HG03066 (cell line): Measurements from ENCODE around the gene KPNA2.
"Not testable (repeated sequence)": the region's sequence is repeated elsewhere in the genome, so short reads cannot be mapped to it uniquely, and the experiment has no call there.

ENCODE experiments used
- ATAC-seq: cut with Tn5 transposase; IDR thresholded peaks from one replicate; pipeline ENCODE4 v1.9.1; 2021; ENCODE audit warnings: low read depth; ENCODE audit not compliant: unreplicated experiment

Gene KPNA2

DNA sequence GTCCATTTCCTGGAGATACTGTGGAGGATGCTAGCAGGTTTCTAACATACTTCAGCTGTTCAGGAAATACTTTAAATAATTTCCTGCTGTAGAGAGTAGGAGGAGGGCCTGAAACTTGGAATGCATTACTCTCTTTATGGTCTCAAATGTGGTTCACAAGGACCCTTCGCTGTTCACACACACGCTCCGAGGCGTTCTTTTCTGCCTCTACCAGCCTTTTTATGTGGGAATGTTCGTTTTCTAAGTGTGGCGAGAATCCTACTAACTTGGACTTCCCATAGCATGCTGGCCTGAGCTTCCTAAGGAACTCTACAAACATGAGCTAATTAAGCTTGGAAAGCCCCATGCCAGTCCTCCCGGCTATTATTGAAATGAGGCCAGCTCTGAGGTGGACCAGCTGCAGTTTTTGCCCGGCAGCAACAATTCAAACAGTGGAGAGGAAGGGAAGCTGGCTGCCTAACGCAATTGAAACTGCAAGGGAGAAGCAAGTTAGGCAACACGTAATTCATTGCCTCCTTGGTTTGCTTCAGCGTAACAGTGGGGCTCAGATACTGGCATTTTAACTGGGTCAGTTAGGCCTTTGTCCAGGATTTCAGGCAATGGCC, 18.9 kb downstream of the KPNA2 start:
- ATAC-seq, result no peak

DNA sequence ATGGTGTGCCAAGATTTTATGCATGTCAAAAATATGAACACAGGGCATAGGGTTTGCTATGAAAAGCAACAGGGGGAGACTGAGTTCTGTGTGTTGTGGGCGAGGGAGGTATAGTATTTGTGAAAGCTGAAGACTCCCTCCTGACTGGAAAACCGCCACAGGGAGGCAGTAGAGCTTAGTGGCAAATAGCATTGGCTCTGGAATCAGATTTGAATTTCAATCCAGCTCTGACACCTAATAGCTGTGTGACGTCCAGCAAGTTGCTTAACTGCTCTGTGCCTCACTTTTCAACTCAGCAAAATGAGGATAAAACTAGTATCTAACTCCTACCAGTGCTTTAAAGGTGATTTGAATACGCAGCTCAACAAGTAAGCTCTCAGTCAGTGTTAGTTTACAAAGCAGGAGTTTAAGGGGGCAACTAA, 22.0 kb downstream of the KPNA2 start:
- no peak for ATAC-seq

DNA sequence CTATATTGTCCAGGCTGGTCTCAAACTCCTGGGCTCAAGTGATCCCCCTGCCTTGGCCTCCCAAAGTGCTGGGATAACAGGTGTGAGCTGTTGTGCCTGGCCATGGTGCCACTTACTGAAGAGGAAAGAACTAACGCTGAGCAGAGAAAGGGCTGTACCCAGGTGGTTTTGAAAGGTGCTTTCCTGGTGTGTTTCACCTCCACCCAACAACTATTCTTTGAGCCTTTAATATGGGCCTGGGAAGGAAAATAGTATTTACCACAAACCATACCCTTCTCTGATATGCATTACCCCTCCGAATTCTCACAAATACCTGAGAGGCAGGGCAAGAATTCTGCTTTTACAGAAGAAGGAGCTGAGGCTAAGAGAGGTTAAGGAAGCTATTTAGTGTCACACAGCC, 24.8 kb downstream of the KPNA2 start:
- ATAC-seq, result no peak

DNA sequence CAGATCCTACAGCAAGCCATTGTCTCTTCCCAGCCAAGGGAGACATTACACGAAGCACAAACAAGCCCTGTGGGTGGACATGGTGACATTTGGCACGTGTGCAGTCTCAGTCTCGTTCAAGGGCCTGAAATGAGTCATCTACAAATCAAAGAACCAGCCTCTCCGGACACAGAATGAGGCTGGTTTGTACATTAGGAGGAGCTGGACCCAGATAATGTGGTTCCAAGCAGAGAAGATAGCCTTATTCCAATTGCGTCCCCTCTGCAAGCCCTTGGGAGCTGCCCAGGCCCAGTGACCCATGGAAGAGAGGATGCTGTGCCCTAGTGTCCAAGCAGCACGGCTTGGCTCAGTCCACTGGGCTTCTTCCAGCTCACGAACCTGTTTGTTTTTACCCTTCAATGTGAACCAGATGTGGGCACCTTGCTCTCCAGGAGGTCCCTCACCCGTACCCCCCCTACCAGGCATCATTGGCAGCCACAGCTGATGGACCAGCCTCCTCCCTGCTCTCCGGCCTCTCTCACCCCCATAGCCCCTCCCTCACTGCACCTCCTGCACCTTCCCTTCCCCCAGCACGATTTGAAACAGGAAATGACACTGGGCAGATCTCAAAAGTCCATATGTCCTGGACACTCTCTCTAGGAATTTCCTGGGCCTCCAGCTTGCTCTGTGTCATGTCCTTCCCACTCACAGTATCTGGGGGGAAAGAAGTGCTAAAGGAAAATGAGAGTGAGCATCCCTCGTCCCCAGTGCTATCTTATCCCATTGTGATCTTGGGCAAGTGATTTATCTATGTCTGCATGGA, 26.2 kb downstream of the KPNA2 start:
- ATAC-seq, result no peak

DNA sequence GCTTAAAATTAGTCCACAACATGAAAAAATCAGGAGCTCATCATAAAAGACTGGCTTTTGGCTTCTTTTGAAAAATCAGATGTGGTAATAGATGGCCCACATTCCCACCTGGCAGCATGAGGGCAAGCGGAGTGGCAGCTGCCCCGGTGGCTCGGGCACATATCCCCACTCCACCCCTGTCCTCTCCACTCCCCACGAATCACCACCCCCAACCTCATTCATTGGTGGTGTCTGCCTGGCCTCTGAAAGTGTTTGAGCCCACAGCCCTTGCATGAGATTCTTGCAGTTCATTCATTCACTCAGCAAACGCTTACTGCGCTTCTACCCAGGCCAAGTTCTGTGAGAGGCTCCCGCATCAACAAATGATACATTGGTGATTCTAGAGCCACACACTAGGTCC, 29.8 kb downstream of the KPNA2 start:
- not testable (repeated sequence) for ATAC-seq

DNA sequence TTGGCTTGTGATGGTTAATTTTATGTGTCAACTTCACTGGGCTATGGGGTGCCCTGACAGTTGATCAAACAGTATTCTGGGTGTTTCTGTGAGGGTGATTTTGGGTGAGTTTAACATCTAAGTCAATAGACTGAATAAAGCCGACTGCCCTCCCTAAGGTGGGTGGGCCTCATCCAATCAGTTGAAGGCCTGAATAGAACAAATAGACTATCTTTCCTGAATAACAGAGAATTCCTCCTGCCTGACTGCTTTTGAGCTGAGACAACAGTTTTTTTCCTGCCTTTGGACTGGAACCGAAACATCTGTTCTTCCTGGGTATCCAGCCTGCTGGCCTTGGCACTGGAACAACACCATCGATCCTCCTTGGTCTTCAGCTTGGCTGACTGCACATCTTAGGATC, 33.0 kb downstream of the KPNA2 start:
- ATAC-seq, result not testable (repeated sequence)

DNA sequence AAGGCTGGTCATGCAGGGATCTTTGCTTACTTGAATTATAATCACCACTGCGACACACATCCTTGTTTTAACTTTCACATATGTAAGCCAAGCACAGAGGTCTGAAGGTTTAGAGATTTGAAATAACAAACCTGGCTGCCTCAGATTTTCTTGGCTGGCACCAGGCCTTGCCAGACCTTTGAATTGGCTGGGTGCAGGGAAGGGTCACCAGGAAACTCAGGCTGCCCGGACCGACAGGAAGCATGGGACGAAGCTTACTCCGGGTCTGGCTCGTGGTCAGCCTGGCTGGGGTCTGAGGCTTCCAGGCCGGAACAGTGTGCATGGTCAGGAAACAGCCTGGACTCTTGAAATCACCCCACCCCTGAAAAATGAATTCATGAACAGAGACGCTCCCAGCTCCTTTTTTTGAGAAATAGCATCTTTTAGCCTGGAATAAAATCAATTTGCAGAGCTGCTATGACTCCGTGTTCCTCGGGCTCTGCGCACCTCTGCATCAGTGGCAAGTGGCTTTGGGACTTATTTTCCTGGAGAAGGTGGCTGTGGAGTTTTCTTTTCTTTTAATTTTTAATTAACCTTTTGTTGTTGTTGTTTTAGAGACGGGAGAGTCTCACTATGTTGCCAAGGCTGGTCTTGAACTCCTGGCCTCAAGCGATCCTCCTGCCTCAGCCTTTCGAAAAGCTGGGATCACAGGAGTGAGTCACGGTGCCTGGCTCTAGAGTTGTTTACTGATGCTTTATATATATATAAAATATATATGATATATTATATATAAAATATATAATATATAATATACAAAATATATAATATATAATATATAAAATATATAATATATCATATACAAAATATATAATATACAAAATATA, 35.3 kb downstream of the KPNA2 start:
- not testable (repeated sequence) for ATAC-seq

DNA sequence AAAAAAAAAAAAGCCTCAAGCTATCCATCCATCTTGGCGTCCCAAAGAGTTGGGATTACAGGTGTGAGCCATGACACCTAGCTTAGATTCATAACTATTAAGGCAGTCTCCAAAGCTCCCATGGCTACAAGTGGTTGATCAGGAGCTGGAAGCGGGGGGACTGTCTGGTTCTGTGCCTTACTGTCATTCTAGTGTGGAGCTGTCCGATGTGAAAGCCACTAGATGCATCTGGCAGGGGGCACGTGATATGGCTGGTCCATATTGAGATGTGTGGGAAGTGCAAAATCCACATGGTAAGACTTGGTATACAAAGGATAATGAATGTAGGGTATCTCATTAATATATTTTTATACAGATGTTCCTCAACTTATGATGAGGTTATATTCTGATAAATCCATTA, 38.7 kb downstream of the KPNA2 start:
- no peak for ATAC-seq

DNA sequence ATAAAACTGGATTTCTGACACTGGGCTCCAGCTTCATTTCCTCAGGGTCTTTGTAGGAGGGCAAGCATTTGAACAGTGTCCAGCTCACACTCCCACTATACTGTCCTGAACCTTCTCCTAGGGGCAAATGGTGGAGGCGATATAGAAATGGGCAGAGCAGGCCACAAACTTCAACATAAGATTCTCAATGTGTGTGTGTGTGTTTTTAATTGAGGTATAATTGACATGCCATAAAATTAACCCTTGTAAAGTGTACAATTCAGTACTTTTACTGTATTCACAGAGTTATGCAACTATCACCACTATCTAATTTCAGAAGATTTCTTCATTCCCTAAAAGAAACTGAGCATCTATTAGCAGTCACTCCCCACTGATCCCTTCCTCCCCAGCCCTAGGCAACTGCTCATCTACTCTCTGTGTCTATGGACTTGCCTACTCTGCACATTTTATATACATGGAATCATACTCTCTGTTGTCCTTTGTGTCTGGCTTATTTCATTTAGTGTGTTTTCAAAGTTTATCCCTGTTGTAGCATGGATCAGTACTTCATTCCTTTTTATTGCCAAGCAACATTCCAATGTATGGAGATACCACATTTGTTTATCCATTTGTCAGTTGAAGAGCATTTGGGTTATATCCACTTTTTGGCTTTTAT, 40.5 kb downstream of the KPNA2 start:
- ATAC-seq, result not testable (repeated sequence)

DNA sequence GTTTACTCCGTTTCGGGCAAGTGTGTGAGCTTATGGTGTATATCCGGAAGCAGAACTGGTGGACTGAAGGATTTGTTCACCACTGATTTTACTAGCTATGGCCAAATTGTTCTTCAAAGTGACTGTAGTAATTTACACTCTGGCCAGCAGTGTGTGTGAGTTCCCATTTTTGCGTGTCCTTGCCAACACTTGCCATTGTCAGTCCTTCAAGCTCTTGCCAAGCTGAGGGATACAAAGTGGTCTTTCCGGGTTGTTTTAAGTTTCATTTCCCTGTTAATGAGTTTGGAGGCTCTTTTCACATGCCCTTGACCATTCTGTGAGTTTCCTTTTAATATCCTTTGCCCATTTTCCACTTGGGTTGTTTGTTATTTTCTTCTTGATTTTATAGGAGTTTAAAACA, 42.0 kb downstream of the KPNA2 start:
- ATAC-seq, result not testable (repeated sequence)

DNA sequence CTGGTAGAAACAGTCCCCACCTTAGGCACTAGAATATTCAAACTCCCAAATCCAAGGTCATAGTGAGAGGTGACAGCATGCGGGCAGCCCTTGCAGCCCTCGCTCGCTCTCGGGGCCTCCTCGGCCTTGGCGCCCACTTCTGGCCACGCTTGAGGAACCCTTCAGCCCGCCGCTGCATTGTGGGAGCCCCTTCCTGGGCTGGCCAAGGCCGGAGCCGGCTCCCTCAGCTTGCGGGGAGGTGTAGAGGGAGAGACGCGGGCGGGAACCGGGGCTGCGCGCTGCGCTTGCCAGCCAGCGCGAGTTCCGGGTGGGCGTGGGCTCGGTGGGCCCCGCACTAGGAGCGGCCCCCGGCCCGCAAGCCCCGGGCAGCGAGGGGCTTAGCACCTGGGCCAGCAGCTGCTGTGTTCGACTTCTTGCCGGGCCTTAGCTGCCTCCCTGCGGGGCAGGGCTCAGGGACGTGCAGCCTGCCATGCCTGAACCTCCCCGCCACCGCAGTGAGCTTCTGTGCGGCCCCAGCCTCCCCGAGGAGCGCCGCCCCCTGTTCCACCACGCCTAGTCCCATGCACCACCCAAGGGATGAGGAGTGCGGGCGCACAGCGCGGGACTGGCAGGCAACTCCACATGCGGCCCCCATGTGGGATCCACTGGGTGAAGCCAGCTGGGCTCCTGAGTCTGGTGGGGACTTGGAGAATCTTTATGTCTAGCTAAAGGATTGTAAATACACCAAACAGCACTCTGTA, 45.0 kb downstream of the KPNA2 start:
- ATAC-seq, result no peak

DNA sequence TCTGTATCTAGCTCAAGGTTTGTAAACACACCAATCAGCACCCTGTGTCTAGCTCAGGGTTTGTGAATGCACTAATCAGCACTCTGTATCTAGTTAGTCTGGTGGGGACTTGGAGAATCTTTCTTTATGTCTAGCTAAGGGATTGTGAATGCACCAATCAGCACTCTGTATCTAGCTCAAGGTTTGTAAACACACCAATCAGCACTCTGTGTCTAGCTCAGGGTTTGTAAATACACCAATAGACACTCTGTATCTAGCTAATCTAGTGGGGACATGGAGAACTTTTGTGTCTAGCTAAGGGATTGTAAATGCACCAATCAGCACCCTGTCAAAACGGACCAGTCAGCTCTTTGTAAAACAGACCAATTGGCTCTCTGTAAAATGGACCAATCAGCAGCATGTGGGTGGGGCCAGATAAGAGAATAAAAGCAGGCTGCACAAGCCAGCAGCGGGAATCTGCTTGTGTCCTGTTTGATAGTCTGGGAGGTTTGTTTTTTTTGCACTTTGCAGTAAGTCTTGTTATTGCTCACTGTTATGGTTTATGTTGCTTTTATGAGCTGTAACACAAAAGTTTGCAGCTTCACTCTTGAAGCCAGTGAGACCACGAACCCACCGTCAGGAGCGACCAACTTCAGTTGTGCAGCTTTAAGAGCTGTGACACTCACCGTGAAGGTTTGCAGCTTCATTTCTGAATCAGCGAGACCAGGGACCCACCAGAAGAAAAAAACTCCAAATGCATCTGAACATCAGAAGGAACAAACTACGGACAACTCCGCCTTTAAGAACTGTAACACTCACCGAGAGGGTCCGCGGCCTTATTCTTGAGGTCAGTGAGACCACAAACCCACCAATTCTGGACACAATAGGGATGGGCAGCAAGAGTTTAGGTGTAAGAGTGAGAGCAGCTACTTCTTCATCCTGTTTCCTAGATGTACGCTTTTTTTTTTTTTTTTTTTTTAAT, 46.0 kb downstream of the KPNA2 start:
- not testable (repeated sequence) for ATAC-seq

DNA sequence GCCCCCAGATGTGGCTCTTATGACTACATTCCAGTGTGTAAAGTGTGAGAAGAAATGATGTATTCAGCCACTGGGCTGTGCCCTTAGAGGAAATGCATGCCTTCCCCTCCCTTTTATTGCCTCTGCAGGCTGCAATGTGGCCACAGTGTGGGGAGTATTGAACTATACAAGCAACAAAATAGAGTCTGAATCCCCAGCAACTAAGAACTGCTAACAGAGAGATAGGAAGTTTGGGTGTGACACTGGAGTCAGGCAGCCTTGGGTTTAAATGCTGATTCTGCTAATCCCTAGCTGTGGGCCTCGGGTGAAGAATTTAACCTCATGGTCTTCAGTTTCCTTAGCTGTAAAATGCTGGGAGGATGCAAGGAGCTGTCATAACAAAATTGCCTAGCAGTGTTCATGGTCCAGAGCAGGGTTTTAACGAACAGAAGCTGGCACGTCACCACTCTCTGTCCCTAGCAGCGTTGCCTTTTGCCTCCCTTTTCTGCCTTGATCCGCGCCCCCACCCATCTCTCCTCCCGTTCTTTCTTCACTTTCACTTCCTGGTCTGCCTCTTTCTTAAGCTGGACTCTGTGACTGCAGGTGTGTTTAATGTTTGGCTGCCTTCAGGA, 50.3 kb downstream of the KPNA2 start:
- no peak for ATAC-seq

DNA sequence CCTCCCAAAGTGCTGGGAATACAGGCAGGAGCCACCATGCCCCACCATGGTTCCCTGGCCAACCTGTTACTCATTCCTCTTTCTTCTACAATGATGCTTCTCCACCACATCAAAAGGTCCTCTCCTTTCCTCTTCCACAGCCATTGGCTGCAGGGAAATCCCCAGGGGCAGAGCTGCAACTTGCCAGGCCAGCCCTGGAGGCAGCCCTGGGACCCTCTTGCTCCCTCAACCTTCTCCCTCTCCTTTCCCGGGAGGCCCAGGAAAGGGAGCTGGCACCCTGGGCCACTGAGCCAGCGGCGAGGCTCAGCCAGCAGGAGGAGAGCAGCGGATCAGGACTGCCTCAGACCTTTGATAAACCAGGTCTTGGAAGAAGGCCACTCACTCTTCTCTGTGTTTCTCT, 51.1 kb downstream of the KPNA2 start:
- ATAC-seq, result not testable (repeated sequence)

DNA sequence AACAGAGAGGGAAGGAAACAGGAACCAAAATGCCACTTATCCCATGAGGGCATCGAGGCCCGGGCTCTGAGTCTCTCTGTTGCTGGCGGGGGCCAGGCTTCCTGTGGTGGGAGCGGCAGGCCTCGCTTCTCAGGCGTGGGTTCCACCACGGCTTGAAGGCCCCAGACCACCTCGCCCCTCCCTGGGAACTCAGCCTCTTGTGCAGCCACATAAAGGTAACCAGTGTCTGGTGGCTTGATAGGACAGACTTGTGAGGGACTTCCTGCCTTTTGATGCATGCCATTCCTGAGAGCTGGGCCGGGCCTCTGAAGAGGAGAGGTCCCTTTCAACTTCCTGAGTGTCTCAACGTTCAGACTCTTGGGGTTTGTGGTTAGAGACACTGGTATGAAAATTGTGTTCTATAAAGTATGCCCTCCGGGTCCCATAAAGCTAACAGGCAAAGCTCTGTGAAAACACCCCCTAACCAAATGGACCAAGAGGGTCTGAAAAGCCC, 51.6 kb downstream of the KPNA2 start:
- ATAC-seq, result peak; percentile 48

DNA sequence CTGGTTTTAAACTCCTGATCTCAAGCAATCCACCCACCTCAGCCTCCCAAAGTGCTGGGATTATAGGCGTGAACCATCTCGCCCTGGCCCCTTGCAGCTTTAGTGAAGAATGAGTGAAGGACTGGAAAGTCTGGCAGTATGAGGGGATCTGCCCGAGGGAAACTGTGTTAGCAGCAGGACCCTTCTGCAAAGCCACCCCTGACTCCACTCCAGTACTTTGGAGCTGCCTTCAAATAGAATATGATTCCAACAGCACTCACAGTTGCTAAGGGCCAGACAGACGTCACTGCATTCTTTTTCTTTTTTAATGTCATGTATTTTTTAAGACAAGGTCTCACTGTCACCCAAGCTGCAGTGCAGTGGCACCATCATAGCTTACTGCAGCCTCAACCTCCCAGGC, 52.3 kb downstream of the KPNA2 start:
- ATAC-seq, result no peak

DNA sequence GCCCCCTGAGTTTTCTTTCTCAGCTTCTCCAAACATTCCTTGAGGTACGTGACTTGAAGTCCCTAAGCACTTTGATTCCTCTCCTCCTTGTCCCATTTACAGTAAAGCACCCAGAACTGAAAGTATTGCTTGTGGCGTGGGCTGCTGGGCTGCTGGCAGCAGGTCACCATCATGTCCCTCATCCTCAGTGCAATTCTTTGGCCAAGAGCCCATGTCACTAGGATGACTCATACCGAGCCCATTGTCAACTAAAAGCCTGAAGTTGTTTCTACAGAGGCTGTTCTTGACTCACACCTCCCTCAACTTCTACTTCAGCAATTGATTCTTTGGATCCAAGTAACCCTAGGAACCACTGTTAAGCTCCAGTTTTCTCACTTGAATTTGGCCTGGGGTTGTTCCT, 54.3 kb downstream of the KPNA2 start:
- ATAC-seq, result no peak

DNA sequence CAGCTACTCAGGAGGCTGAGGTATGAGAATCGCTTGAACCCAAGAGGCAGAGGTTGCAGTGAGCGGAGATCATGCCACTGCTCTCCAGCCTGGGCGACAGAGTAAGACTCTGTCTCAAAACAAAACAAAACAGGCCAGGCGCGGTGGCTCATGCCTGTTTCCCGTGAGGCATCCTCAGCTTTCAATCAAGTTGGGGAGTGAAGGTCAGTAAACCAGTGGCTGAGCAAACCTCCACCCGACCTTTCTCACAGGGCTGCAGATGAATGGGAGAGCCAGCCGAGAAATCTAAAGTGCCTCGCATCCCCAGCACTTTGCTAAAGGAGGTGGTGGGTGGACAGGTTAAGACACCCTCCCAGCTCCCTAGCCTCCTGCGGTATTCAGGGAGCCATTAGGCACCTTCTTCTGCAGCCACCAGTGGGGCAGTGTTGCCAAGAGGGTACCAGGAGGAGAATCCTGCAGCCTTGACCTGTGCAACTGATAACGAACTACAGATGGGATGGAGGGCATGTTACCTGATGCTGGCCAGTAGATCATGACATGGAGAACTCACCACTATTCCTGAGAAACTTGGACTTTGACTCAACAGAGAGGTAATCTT, 59.0 kb downstream of the KPNA2 start:
- ATAC-seq, result no peak
